ENCODE measurements around the gene DCC.

- no peak for TF ChIP-seq CTCF (conservative IDR thresholded peaks at IDR 0.05 in 1 of 2, IDR thresholded peaks at IDR 0.05 in 1 of 2; ENCODE audit: low read depth in 1 of 2, low read length in 2 of 2)
- no peak for TF ChIP-seq EZH2 (IDR thresholded peaks at IDR 0.05; ENCODE audit: low read length, missing control alignments)
These were observed 339.4 kb downstream of the DCC start for GRCh38 chr18:52679354-52679753.

Data from fibroblast of lung (primary cell).